ENCODE data around the gene ATP6V0E1. TPM values are rescaled to one million over a fixed set of nuclear protein-coding genes. Genes with fewer than 3 reads are reported as not detected.

Gene ATP6V0E1
- total and polyA plus RNA-seq, 2 of the 8 experiments (the other 6 are each of a cell fraction or from before 2014, with no cell fraction given), result 108 to 134 TPM

GRCh38 chr5:173057062-173057924 is 73.7 kb downstream of the ATP6V0E1 start (continued):
- TF ChIP-seq ATF3 (IDR thresholded peaks at IDR 0.05; ENCODE audit: insufficient read depth, low read depth, low read length) (no peak), CEBPB (IDR thresholded peaks at IDR 0.05; ENCODE audit: low read depth, low read length) (no peak), ASH2L (IDR thresholded peaks at IDR 0.05; ENCODE audit: low read length) (peak; percentile 68), HDAC6 (IDR thresholded peaks at IDR 0.05; ENCODE audit: low read depth, low read length) (no peak), HDAC2 (IDR thresholded peaks at IDR 0.05; ENCODE audit: borderline replicate concordance in 1 of 2, low read depth in 2 of 2, low read length in 2 of 2) (no peak), CTBP2 (IDR thresholded peaks at IDR 0.05; ENCODE audit: borderline replicate concordance, insufficient read depth, insufficient read length, low read length) (no peak), CREB1 (IDR thresholded peaks at IDR 0.05) (peak; percentile 58; the same call in 1 of the 2 replicates), ZNF274 (IDR thresholded peaks at IDR 0.05; ENCODE audit: borderline replicate concordance, extremely low read depth, low read length) (no peak), E2F6 (IDR thresholded peaks at IDR 0.05) (0 out of 2 replicates have a peak, but pooled peaks have one; percentile 21), SP1 (IDR thresholded peaks at IDR 0.05; ENCODE audit: low read depth, low read length) (peak; percentile 98), TCF12 (IDR thresholded peaks at IDR 0.05; ENCODE audit: low read depth, low read length) (no peak), SP2 (IDR thresholded peaks at IDR 0.05; ENCODE audit: low read length) (peak; percentile 84), SP4 (IDR thresholded peaks at IDR 0.05; ENCODE audit: low read length) (peak; percentile 88; the same call in 1 of the 2 replicates), POLR2AphosphoS5 (IDR thresholded peaks at IDR 0.05; ENCODE audit: low read depth, low read length) (peak; percentile 62), RAD21 (IDR thresholded peaks at IDR 0.05 in 1 of 2, conservative IDR thresholded peaks at IDR 0.05 in 1 of 2; ENCODE audit: low read depth in 2 of 2, low read length in 2 of 2) (0 out of 4 replicates have a peak, but pooled peaks of 1 of the 2 experiments have one; percentile 11)
